ENCODE measurements around the gene KCND3.

Gene KCND3

DNA sequence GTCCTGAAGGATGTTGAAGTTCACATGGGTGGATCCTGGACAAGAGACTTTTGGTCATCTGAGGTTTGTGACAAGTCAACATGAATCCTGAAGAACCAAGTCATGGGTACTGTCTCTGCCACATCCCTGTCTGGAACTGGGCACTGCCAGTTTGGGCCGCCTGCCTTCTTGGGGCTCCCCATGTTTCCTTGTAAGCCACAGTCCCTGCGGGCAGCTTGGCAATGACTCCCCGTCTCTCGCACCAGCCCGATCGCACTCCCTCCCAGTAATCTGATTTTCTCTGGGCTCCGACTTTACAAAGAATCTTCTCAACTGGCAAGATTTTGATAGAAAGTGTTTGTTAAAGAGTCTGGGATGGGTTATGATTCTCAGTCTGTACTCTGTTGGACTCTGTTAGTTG is 153.4 kb downstream of the KCND3 start:
- no peak for DNase-seq

DNA sequence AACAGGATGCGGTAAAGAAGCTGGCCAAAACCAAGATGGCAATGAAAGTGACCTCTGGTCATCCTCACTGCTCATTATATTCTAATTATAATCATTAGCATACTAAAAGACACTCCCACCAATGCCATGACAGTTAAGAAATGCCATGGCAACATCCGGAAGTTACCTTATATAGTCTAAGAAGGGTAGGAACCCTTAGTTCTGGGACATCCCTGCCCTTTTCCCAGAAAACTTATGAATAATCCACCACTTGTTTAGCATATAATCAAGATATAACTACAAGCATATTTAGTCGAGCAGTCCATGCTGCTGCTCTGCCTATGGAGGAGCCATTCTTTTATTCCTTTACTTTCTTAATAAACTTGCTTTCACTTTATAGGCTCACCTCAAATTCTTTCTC is 154.0 kb downstream of the KCND3 start:
- DNase-seq, result no peak

DNA sequence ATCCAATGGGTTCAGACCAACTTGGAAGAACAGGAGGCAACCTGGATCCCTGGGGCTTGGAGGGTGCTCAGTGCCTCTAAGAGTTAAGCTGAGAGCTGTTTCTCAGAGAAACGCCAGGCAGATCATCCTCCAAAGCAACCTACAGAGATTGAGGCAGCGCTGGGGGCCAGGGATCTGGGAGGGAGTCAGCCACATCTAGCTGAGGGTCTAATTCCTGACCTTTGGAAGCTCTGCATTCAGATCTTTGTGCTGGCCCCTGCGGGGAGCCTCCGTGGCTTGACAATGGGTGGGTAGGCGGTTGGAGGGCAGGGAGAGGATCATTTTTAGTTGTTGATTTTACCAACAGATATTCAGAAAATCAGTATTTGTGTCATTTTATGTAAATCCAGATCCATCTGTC is 154.5 kb downstream of the KCND3 start:
- no peak for DNase-seq

DNA sequence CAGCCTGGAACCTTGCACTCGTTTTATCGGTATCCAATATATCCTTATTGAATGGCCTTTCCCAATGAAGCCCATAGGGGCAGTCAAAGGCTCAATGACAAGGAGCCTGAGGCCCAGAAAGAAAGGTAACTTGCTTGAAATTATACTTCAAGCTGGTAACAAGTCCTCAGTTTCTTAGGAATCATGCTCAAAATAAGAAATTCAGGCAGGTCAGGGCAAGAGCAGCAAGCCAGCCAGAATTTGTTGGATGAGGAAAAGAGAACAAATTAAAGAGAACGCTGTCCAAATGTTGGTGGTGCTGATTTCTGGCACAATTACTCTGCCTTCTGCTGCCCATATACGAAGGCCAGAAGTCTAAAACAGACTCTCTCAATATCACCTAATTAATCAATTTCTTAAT is 156.1 kb downstream of the KCND3 start:
- DNase-seq, result no peak

DNA sequence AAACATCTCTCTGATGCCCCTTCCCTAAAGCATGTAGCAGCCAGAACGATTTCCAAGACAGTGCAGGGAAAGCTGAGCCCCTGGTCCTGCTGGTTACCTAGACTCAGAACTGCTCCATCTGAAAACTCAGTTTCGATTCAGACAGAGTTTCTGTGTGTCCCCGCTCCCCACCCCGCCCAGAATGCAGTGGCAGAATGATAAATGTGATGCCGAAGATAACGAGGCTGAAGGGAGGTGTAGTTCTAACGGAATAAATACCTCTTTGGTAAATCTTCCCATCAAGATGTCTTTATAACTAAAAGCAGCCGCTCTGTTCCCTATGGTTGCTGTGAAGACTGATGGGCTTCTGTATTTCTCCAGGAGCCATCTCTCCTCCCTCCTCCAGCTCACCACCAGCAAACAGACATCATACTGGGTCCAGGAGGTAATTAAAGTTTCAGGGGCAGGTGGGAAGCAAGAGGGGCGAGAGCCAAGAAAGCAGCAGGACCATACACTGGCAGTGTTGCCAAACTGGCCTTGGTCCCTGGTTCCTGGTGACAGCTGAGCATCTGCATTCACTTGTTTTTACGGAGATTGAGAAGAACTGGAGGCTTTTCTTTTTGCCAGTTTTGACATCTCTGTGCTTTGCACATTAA is 156.8 kb downstream of the KCND3 start:
- no peak for DNase-seq

DNA sequence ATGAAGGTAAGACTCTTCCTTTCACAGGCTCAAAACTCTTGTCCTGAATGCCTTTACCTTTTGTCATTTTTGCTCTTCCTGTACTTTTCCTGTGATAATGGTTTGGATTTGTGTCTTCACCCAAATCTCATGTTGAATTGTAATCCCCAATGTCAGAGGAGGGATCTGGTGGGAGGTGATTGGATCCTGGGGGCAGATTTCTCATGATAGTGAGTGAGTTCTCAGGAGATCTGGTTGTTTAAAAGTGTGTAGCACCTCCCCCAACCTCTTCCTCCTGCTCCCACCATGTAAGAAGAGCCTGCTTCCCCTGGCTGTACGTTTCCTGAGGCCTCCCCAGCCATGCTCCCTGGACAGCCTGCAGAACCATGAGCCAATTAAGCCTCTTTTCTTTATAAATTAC is 158.3 kb downstream of the KCND3 start:
- DNase-seq, result no peak

DNA sequence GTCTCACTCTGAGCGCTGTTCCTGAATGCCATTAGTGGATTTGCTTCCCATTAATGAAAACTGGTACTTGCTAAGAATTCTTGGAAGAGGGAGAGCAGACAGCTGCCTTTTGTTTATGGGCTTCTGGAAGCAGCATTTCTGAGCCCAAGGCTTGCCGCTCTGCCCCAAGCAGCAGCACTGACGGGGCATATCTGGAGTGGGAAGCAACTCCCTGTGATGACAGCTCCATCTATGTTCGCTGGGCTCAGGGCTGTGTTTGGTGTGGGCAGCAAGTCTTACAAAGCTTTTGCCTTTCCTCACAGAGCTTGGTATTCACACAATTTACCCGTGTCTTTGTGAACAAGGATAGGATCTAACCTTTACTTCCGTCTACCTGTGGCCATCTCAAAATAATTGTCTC is 161.5 kb downstream of the KCND3 start:
- DNase-seq, result no peak

DNA sequence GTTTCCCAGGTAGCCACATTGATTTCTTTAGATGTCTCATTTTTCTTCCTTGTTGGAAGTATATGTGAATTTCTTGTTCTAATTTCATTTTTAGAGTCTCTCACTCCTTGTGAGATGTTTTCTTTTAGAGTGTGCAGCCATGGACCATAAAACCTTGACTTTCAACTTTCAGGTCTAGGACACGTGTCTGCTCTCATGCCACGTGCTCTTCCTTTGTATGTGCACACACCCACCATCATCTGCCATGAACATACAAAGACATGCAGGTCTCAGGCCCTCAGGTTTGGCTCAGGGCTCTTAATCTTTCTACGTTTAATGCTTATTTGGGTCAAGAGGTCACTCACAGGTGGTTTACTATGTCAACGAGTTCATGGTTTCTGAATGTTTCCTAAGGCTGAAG is 163.2 kb downstream of the KCND3 start:
- DNase-seq, result no peak

DNA sequence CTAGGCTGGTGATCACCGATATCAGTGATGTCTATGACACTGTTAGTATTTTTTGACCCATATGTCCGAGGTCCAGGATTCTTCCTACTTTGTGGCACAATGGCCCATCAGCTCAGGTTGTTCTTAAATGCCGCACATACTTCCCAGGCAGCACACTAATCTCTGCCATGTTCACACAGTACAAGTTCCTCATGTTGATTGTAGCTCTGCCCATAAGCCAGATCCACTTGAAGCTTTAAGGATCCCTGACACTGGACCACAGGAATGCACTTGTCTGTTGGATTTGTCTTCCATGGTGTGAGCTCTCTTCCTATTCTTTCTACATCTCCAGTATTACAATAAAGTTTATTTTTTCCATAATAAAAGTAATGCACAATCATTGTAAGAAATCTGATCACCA is 164.3 kb downstream of the KCND3 start:
- no peak for DNase-seq

DNA sequence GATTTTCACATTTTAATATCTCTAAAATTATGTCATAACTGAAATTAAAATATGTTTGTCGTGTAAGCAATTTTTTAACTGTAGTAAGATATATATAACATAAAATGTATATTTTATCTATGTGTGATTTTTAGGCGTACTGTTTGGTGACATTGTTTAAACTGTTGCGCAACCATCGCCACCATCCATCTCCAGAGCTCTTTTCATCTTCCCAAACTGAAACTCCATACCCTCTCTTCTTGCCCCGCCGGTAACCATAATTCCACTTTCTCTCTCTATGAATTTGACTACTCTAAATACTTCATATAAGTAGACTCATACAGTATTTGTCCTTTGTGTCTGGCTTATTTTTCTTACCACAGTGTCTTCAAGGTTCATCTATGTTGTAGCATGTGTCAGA is 167.3 kb downstream of the KCND3 start:
- DNase-seq, result no peak

DNA sequence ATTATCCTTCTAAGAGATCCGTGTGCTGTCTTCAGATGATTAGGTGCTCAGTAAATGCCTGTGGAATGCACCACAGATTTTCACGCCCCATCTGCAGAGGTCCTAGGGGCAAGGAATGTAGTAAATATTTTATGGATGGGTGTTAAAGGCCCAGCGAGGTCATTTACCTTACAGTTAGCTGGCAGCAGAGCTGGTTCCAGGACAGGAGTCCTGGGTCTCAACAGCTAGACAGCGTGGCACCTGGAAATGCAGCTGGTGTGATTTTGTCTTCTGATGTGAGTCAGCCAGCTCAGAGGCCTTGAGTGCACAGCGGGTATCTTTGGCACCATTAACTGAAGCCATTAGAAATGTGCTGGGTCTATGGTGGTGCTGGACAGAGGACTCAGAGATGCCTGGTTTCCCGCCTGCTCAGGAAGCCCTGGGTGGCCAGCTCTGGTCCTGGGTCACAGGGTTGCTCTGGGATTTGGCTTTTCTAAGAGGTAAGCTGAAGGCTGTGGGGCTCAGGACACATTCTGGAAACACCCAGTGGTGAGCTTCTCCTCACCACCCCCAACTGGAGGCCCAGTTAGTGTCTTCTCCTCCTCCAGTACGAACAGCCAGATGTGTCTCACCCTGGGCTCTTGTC is 168.2 kb downstream of the KCND3 start:
- DNase-seq, result no peak

DNA sequence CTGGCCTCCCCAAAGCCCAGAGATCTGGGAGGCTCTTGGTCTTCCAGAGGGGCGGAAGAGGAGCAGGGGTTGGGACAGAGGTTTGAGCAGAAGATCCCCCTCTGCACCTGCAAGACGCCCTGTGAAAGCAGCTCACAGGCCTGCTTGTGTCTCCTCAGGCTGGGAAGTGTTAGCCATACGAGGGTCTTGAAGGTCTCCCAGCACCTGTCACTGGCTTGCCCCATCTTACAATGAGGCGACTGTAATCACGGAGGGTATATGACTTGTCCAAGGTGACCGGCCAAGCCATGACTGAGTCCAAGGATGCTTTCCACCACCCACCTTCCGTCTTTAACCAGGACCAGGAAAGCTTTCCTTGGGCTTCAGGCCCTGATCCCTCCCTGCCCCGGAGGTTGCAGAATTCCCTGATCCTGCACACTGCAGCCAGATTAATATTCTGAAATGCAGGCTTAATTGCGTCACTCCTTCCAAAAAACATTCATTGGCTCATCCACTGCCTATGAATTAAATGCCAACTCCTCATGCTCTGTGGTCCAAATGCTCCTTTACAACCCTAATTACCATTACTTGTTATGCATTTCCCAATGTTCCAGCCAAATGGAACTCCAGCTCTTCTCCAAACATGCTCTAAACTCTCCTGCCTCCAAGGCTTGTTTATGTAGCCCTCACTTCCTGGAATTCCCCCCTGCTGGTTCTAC is 169.8 kb downstream of the KCND3 start:
- no peak for DNase-seq

DNA sequence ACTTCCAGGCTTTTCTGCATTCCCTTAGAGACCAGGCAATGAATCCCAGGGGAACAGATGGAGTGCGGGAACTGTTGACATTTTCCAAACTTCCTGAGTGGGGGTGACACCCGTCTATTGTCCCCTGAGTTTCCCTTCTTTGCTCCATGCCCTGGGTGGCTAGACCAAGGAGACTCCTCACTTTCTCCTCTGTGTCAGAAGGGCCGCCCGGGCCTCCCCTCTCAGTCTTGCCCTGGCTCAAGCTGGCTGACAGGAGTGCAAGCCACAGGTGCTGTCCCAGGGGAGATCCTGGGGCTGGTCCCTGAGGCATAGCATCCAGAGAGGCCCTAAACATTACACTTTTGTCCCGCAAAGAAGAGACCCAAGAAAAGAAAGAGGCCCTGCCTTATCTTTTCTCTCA is 170.9 kb downstream of the KCND3 start:
- no peak for DNase-seq

DNA sequence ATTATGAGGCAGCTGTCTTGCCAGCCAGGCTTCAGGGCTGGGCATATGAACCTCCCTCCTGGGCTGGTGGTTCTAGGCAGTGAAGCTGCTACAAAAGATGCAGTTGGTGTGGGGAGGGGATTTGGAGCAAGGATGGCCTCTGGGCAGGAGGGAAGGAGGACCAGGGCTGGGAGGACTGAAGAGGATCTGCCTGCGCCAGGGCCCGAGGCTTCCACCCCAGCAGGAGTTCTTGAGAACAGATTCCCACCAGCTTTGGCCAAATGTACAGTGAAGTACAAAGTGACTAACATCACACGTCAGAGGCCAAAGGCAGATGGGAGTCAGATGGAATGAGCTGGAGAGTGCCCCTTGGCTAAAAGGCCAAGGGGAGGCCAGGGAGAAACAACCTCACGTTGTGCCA is 171.4 kb downstream of the KCND3 start:
- no peak for DNase-seq

DNA sequence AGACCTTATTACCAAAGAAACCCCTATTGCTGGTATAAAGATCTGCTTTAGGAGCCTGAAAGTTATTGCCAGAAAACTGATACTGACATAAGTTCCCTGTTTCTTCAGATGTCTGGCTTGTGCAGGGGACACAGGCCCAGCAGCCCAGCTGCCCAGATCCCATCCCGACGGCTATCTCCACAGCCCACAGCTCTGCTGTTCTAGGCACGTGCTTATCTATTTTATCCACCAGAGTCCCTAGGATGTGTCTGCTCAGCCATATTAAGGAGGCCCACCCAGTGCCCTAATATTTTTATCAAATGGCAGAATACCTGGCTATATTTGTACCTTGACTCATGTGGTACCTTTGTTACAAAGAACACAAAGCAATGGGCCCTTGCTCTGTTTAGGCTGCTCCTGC is 174.8 kb downstream of the KCND3 start:
- no peak for DNase-seq

DNA sequence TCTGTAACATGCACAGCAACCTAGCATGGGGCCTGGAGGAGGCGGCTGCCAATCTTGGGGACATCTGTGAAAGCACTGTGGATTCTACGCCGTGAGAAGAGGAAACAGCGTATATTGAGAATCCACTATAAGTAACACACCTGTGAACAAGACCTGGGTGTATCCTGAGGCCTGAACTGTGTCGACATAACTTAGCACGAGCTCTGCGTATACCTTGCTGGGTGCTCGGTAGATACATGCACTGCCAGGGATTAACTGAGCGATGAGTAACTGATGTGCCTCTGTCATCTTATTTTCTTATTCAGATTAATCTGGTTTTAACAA is 175.2 kb downstream of the KCND3 start:
- DNase-seq, result no peak

DNA sequence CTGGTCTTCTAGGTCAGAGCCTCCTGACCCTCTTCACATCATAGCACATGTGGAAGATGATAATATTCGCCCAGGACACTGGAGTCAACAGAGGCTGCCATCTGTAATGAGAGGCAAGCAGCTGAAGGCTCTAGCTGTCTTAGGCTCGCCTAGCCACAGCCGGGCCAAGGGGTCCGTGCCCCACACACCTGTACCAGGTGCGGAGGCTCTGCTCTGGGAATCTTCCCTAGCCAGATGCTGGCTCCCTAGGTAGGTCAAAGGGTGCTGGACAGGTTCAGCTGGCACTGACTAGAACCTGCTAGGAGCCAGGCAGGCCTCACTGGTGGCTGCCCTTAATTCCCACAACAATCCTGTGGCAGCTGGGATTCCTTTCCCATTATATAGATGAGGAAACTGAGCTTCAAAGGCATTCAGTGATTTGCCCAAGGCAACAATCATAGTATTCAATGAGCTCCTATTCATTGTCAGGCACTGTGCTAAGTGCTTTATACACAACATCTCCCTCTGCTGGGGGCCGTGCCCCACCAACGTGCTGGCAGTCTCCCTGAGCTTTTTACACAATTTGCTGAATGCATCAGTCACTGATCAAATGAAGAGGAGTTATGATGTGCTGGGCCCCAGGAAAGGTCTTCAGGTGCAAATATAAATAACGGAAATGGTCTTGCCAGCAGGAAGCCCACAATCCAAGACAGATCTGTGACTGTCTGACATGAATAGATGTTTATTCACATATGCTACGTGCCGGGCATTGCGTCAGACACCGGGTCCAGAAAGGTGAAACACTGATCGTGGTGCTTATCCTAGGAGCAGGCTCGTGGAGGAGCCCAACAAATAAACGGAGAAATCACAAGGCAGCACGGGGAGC is 175.8 kb downstream of the KCND3 start:
- DNase-seq, result no peak

DNA sequence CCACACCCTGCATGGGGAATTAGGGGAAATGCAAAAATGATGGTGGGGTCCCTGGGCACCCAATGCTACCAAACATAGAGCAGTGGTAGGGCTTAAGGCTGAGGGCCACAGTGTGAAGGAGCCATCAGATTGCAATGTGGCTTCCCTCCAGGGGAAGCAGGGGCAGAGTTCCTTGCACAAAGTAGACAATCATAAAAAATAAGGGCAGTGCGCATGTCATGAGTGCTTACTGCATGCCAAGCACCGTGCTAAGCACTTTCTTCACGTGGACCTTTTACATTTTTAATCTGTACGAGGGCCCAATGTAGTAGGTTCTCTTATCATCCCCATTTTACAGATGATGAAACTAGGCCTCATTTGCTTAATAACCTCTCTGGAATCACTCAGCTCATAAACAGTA is 177.2 kb downstream of the KCND3 start:
- DNase-seq, result no peak

DNA sequence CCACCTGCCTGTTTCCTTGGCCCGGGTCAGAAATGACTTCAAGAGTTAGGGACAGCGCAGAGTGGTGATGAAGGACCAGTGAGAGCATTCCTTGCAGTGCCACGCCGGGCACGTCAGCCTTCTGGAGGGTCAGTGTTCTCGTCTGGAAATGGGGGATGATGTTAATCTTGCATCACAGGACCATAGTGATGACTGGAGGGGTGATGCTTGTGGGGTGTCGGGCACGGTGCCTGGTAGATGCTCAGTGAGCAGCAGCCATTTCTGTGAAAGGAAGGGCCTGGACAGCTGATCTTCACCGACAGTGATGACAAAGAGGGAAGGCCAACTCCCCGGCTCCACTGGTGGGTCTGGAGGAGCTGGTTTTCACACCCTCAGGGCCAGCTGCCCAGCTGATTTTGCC is 177.6 kb downstream of the KCND3 start:
- DNase-seq, result no peak

DNA sequence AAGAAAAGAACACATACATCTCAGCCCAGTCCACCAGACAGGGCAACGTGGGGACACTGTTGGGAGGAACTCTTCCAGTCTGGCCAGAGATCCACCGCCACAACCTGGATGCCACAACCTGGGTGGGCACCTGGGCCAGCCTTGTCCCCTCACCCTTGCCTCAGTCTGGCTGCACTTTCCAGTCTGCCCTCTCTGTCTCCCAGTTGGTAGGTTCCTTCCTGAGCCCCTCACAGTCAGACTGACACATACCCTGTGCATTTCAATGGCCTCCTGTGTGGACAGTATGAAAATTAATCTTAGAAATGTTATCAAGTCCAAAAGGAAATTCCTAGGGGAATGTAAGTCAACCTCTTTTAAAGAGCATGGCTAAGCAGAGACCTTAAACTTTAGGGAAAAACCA is 184.2 kb downstream of the KCND3 start:
- no peak for DNase-seq

DNA sequence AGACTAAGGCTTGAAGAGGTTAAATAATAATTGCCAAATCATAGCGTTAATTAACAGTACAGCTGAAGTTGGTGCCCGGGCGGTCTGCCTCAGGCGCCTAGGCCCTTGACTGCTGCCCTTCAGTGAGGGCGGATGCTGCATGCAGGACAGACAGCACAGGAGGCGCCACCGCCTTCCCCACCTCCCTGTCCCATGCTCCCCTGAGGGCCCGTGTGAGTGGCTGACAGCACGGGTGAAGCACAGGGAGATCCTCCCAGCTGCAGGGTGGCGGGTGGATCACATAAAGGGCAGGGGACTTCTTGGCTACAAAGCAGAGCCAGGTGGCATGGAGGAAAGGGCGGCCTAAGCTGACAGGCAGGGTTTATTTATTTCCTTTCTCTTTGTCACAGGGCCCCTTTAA is 184.7 kb downstream of the KCND3 start:
- no peak for DNase-seq

DNA sequence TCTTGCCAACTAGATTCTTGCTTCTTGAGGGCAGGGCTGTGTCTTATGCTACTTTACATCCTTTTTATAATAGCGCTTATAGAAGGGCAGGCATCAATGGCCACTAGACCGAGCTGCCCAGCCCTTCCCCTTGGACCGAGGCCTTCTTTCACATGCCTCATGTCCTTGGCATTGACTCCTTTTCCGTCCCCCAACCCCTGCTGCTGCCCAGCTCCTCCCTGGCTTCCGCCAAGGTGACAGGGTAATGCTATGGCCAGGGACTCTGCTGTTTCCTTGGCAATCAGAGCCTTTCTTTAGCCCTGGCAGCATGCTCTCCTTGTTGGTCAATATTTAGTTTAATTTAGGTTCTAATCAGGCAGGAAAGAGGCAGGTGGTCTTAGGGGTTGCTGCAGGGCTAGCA is 185.5 kb downstream of the KCND3 start:
- no peak for DNase-seq

DNA sequence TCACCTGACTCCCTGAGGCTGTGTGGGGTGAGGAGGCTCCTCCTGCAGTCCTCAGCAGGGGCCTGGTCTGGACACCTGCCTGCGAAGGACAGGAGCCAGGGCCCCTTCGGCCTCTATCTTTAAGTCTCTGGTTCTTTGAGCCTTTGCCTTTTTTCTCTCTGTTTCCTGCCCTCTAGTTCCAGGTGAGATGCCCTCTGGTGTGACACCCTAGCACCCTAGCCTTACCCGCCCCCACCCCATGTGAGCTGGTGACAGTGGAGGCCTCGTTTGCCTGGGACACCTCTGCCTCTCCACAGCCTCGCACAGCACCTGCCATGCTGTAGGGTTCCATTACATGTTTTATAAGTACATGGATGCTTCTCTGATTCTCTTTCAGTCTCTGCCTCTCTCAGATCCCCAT is 186.5 kb downstream of the KCND3 start:
- no peak for DNase-seq

DNA sequence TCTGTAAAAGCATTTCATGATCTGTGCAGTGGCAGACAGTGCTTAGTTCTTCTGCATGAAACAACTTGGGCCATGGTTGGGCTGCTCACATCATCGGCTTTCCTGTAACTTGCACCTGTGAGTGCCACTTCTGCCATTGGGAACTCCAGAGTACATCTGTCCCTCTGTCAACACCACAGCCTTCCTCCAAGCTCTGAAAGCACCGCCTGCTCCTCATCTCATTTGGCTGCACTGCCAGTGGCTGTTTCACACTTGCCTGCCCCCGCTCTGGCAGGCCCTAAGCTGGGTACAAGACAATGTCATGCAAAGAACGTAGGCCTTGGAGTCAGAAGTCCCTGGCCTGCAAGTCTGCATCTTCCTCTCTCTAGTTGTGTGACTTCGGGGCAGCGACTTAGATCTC is 187.4 kb downstream of the KCND3 start:
- no peak for DNase-seq
